DOHH2 (cell line): Measurements from ENCODE around the gene NOS3.

ENCODE experiments used
- H3F3A ChIP-seq: fragments of 200-600 bp; sonication (generic), shearing (Covaris generic); 2 replicates; pipeline ENCODE4 v1.6.0; 2016; ENCODE audit warnings: antibody characterized with exemption, mild to moderate bottlenecking; ENCODE audit not compliant: control insufficient read depth, insufficient read depth
- H3K27ac ChIP-seq: fragments of 200-600 bp; sonication (generic); 2 replicates; pipeline ENCODE4 v1.5.1; 2014; ENCODE audit warnings: low read depth, mild to moderate bottlenecking, low read length, moderate library complexity
- H3K27me3 ChIP-seq: fragments of 200-600 bp; sonication (generic); 2 replicates; pipeline ENCODE4 v1.6.1; 2014; ENCODE audit warnings: mild to moderate bottlenecking, low read length, mixed read lengths; ENCODE audit not compliant: control insufficient read depth
- H3K36me3 ChIP-seq: fragments of 200-600 bp; sonication (generic); 2 replicates; pipeline ENCODE4 v1.6.1; 2014; ENCODE audit warnings: mild to moderate bottlenecking, low read length, moderate library complexity, mixed read lengths; ENCODE audit not compliant: control insufficient read depth
- H3K4me1 ChIP-seq: fragments of 200-600 bp; sonication (generic); 2 replicates; pipeline ENCODE4 v1.6.1; 2014; ENCODE audit warnings: mild to moderate bottlenecking, low read length, mixed read lengths; ENCODE audit not compliant: control insufficient read depth
- H3K4me2 ChIP-seq: fragments of 200-600 bp; sonication (generic); 2 replicates; pipeline ENCODE4 v1.6.0; 2014; ENCODE audit warnings: mild to moderate bottlenecking, low read length, moderate library complexity
- H3K4me3 ChIP-seq: fragments of 200-600 bp; sonication (generic); 2 replicates; pipeline ENCODE4 v1.5.1; 2014; ENCODE audit warnings: mild to moderate bottlenecking, low read length, mixed read lengths
- H3K79me2 ChIP-seq: fragments of 200-600 bp; sonication (generic); 2 replicates; pipeline ENCODE4 v1.6.1; 2014; ENCODE audit warnings: mild to moderate bottlenecking, low read length, mixed read lengths; ENCODE audit not compliant: control insufficient read depth
- H3K9me2 ChIP-seq: fragments of 200-600 bp; sonication (generic); replicated peaks from 2 replicates; pipeline ENCODE4 v1.6.1; 2014; ENCODE audit warnings: mild to moderate bottlenecking, low read length, mixed read lengths; ENCODE audit not compliant: control insufficient read depth
- H3K9me3 ChIP-seq: fragments of 200-600 bp; sonication (generic); 2 replicates; pipeline ENCODE4 v1.6.1; 2014; ENCODE audit warnings: antibody characterized with exemption, low read length, mixed read lengths; ENCODE audit not compliant: control insufficient read depth, insufficient read depth
- H4K20me1 ChIP-seq: fragments of 200-600 bp; sonication (generic); 2 replicates; pipeline ENCODE4 v1.6.0; 2014; ENCODE audit warnings: low read depth, mild to moderate bottlenecking, antibody characterized with exemption, low read length, moderate library complexity; ENCODE audit not compliant: control insufficient read depth, insufficient read depth
- EZH2phosphoT487 ChIP-seq: fragments of 200-600 bp; sonication (generic); IDR thresholded peaks from 2 replicates; pipeline ENCODE4 v1.6.1; 2017; ENCODE audit warnings: borderline replicate concordance, mild to moderate bottlenecking, antibody characterized with exemption, low read length, moderate library complexity, mixed read lengths
- TF ChIP-seq, protein P1 (sequence below): fragments of 200-600 bp; sonication (generic); IDR thresholded peaks from one replicate; pipeline ENCODE4 v1.5.1; 2014; ENCODE audit warnings: antibody characterized with exemption, mild to moderate bottlenecking, low read depth, low read length; ENCODE audit not compliant: poor library complexity, severe bottlenecking

The NOS3 gene

DNA sequence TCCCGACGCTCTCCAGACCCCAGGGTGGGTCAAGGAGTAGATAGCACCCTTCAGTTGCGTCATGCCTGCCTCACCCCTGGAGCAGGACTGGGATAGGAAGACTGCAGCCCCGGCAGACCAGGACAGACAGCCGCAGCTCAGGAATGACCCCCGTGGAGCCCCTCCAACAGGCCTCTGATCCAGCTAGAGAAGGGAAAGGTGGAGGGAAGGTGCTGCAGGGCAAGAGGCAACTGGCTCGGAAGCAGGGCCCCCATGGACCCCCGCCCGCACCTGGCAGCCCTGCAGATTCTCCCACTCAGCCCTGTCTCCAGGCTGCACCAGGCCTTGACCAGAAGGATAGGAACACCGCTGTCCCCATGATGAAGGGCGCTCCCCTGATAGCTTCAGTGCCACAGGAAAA lies 20.4 kb upstream of the NOS3 start:
- Histone ChIP-seq H3K79me2 (no peaks in the 10 kb centered on the region), H3F3A (no peaks in the 10 kb centered on the region; the same call in 1 of the 2 replicates), H3K4me3 (no peak overlapping the region), H3K27ac (no peak overlapping the region), H3K4me2 (no peak overlapping the region), H3K9me3 (no peaks in the 10 kb centered on the region), H3K36me3 (no peaks in the 10 kb centered on the region), H4K20me1 (no peaks in the 10 kb centered on the region; the same call in 1 of the 2 replicates), H3K4me1 (peaks cover 12% of the 10 kb centered on the region), H3K27me3 (0 out of 2 replicates have a peak, but pooled peaks cover 13% of the 10 kb centered on the region), H3K9me2 (no peaks in the 10 kb centered on the region)
- TF ChIP-seq, protein P1, sequence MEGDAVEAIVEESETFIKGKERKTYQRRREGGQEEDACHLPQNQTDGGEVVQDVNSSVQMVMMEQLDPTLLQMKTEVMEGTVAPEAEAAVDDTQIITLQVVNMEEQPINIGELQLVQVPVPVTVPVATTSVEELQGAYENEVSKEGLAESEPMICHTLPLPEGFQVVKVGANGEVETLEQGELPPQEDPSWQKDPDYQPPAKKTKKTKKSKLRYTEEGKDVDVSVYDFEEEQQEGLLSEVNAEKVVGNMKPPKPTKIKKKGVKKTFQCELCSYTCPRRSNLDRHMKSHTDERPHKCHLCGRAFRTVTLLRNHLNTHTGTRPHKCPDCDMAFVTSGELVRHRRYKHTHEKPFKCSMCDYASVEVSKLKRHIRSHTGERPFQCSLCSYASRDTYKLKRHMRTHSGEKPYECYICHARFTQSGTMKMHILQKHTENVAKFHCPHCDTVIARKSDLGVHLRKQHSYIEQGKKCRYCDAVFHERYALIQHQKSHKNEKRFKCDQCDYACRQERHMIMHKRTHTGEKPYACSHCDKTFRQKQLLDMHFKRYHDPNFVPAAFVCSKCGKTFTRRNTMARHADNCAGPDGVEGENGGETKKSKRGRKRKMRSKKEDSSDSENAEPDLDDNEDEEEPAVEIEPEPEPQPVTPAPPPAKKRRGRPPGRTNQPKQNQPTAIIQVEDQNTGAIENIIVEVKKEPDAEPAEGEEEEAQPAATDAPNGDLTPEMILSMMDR: no peak
- TF ChIP-seq EZH2phosphoT487: no peak

DNA sequence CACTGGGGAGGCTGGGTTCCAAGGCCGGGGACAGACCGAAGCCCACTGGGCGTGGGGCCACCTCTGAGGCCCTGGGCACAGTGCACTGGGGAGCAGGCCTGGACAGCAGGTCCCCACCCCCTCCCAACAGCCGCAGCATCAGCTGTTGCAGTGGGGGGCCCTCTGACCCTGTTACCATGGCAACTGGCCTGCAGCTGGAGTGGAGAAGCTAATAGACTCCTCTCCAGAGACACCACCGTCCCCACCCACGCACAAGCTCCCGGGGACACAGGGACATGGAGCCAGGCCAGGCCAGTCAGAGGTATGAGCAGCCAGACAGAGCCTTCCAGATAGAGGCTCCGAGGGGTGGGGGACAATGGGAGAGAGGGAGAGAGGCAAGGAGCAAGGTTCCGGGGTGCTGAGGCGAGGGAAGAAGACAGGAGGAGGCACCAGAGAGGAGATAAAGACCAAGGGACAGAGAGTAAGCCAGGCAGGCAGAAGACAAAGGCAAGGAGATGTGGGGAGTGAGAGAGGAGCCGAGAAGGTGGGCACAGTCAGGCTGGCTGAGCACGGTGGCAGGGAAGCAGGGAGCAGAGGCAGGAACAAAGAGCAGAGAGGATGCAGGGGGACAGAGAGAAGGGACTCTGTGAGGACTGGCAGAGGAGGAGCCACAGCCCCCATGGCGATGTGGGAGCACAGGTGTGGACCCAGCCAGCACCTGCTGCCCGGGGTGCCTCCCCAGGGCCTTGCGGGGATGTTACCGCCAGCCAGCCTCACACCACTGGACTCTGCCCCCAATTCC lies 19.4 kb upstream of the NOS3 start:
- no peaks in the 10 kb centered on the region for H3K9me2 ChIP-seq
- H3K27ac ChIP-seq: no peak overlapping the region
- no peak overlapping the region for H3K4me2 ChIP-seq

GRCh38 chr7:150972023-150972468 lies 18.8 kb upstream of the NOS3 start:
- Histone ChIP-seq H3K36me3 (no peaks in the 10 kb centered on the region), H3K79me2 (no peaks in the 10 kb centered on the region), H3F3A (no peaks in the 10 kb centered on the region; the same call in 1 of the 2 replicates), H3K27me3 (peaks cover 8% of the 10 kb centered on the region), H4K20me1 (no peaks in the 10 kb centered on the region; the same call in 1 of the 2 replicates), H3K9me3 (no peaks in the 10 kb centered on the region), H3K4me3 (no peak overlapping the region), H3K4me2 (no peak overlapping the region), H3K4me1 (peaks cover 28% of the 10 kb centered on the region), H3K9me2 (no peaks in the 10 kb centered on the region), H3K27ac (no peak overlapping the region)
- TF ChIP-seq EZH2phosphoT487: no peak
- TF ChIP-seq, protein P1: no peak

More for the DNA sequence above, 19.4 kb upstream of the NOS3 start:
- no peak for TF ChIP-seq EZH2phosphoT487
- TF ChIP-seq, protein P1: no peak
- peaks cover 22% of the 10 kb centered on the region for H3K4me1 ChIP-seq
- H4K20me1 ChIP-seq: no peaks in the 10 kb centered on the region; the same call in 1 of the 2 replicates
- H3F3A ChIP-seq: no peaks in the 10 kb centered on the region; the same call in 1 of the 2 replicates
- H3K4me3 ChIP-seq: no peak overlapping the region
- H3K36me3 ChIP-seq: no peaks in the 10 kb centered on the region
- H3K79me2 ChIP-seq: no peaks in the 10 kb centered on the region
- peaks cover 6% of the 10 kb centered on the region; the same call in 1 of the 2 replicates for H3K27me3 ChIP-seq
- H3K9me3 ChIP-seq: no peaks in the 10 kb centered on the region
